Stomach (tissue), 4 donors: ENCODE results near the gene RAB5IF.
"Not testable (repeated sequence)": the region's sequence is repeated elsewhere in the genome, so short reads cannot be mapped to it uniquely, and the experiment has no call there.

ENCODE experiments used
- CTCF ChIP-seq, 7 experiments: fragments of 450-650 bp in 4 of 7; fragments of 200-600 bp in 3 of 7; sonication (generic) in 3 of 7; IDR thresholded peaks; one replicate each; pipeline ENCODE4 v1.5.1; 2016 to 2019; ENCODE audit warnings: antibody characterized with exemption in 7 of 7, control low read depth in 2 of 7, mild to moderate bottlenecking in 1 of 7
- POLR2A ChIP-seq, 4 donors: fragments of 450-650 bp; IDR thresholded peaks; one replicate each; pipeline ENCODE4 v1.6.1; 2016; ENCODE audit warnings: antibody characterized with exemption in 4 of 4, control low read depth in 2 of 4, mild to moderate bottlenecking in 1 of 4, moderate library complexity in 1 of 4
- POLR2AphosphoS5 ChIP-seq, 3 donors: sonication (generic); formaldehyde crosslinking; IDR thresholded peaks; one replicate each; pipeline ENCODE4 v1.6.1; 2016; ENCODE audit warnings: antibody characterized with exemption in 3 of 3

GRCh38 chr20:36638876-36639400 is 33.4 kb downstream of the RAB5IF start:
- TF ChIP-seq POLR2AphosphoS5, POLR2A, CTCF (IDR thresholded peaks at IDR 0.05): not testable (repeated sequence)
